ENCODE results near the gene RPL18.

RPL18 gene

DNA sequence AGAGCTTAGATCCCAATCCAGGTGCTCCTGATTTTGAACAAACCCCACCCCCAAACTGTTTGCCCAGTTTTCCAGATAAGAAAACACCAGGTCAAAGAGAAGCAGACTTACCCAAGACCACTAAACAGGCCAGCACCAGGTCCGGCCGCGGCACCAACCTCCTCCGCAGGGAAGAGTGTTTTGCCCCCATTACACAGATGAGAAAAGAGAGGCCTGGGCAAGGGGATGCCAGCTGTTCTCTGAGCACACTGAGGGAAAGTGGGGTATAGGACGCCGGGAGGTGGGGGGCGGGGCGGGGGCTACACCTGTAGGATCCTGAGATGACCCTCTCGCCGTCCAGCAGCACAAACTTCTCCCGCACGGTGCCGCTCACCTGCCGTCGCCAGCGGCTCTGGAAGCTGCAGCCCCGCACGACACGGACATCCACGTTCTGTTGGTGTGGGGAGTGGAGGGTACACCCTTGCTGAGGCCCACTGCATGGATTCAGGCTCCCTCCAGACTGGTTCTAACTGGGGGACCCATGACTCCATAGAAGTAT is 9.3 kb downstream of the RPL18 start:
- DNase-seq (ENCODE audit: low spot score) = no peak
- in situ Hi-C loops (cut with MboI; ENCODE audit: low pct_unique_long_range_greater_than_20kb, low sequenced_read_pairs, unreplicated experiment) = no loop called here
- TF ChIP-seq, protein P1, sequence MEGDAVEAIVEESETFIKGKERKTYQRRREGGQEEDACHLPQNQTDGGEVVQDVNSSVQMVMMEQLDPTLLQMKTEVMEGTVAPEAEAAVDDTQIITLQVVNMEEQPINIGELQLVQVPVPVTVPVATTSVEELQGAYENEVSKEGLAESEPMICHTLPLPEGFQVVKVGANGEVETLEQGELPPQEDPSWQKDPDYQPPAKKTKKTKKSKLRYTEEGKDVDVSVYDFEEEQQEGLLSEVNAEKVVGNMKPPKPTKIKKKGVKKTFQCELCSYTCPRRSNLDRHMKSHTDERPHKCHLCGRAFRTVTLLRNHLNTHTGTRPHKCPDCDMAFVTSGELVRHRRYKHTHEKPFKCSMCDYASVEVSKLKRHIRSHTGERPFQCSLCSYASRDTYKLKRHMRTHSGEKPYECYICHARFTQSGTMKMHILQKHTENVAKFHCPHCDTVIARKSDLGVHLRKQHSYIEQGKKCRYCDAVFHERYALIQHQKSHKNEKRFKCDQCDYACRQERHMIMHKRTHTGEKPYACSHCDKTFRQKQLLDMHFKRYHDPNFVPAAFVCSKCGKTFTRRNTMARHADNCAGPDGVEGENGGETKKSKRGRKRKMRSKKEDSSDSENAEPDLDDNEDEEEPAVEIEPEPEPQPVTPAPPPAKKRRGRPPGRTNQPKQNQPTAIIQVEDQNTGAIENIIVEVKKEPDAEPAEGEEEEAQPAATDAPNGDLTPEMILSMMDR (IDR thresholded peaks at IDR 0.05; ENCODE audit: extremely low read depth, insufficient read depth, missing control alignments) = no peak

DNA sequence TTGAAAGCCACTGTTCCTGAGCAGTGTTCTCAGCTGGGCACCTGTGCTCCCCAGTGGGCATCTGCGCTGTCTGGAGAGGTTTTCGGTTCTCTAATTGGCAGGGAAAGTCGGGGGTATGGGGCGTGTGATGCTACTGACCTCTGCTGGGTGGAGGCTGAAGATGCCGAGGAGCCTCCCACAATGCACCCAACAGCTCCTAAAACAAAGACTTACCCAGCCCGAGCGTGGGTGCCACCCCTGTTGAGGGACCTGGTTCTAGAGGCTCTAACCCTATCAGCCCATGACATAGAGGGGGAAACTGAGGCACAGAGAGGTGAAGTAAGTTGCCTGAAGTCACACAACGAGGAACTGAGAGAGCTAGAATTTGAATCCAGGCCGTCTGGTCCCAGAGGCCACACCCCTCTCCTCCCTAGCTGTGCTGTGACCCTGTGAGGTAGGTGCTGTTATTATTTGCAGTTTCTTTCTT is 10.1 kb downstream of the RPL18 start:
- TF ChIP-seq, protein P1 (IDR thresholded peaks at IDR 0.05; ENCODE audit: extremely low read depth, insufficient read depth, missing control alignments) = peak; percentile 76
- peak; percentile 84 for DNase-seq (ENCODE audit: low spot score)
- in situ Hi-C loops (cut with MboI; ENCODE audit: low pct_unique_long_range_greater_than_20kb, low sequenced_read_pairs, unreplicated experiment) = no loop called here

GRCh38 chr19:48607359-48607755 is 11.6 kb downstream of the RPL18 start:
- in situ Hi-C loops (cut with MboI; ENCODE audit: low pct_unique_long_range_greater_than_20kb, low sequenced_read_pairs, unreplicated experiment) = no loop called here
- no peak for DNase-seq (ENCODE audit: low spot score)
- TF ChIP-seq, protein P1 (IDR thresholded peaks at IDR 0.05; ENCODE audit: extremely low read depth, insufficient read depth, missing control alignments) = no peak

DNA sequence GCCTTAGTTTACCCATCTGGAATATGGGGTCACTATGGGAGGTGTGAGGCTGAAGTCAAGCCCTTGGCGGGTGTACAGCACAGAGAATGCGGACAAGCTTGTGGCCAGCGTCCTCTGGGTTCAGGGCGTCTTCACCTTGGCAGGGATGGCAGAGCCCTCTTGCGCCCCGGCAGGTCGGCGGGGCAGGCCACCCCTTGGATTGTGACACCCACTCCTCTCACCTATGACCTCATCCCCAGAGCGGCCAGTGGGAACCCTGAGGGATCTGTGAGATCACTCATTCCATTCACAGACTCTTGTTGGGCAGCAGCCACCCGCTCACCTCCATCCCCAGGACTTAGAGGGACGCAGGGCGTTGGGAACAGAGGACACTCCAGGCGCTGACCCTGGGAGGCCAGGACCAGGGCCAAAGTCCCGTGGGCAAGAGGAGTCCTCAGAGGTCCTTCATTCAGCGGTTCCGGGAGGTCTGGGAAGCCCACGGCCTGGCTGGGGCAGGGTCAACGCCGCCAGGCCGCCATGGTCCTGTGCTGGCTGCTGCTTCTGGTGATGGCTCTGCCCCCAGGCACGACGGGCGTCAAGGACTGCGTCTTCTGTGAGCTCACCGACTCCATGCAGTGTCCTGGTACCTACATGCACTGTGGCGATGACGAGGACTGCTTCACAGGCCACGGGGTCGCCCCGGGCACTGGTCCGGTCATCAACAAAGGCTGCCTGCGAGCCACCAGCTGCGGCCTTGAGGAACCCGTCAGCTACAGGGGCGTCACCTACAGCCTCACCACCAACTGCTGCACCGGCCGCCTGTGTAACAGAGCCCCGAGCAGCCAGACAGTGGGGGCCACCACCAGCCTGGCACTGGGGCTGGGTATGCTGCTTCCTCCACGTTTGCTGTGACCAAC is 12.3 kb downstream of the RPL18 start, which contains the start of gene SPACA4:
SPACA4 (plus strand) TSS at position 280 of the 896 bp plus-strand sequence; CDS start at position 517, 237 bp downstream.
- no peak for DNase-seq (ENCODE audit: low spot score)
- TF ChIP-seq, protein P1 (IDR thresholded peaks at IDR 0.05; ENCODE audit: extremely low read depth, insufficient read depth, missing control alignments) = no peak
- in situ Hi-C loops (cut with MboI; ENCODE audit: low pct_unique_long_range_greater_than_20kb, low sequenced_read_pairs, unreplicated experiment) = no loop called here

DNA sequence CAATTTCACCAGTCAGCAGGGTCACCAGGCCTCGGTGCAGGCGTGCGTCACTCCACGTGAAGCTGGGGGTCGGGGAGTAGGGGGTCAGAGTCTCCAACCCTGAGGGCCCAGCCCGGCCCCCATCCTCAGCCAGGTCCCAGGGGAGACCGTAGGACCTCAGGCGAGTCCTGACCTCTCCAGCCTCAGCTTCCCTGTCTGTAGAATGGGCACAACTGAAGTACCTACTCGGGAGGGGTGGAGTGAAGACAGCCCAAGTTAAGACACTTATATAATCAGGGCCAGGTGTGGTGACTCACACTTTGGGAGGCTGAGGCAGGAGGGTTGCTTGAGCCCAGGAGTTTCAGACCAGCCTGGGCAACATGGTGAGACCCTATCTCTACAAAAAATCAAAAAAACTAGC is 15.1 kb downstream of the RPL18 start:
- TF ChIP-seq, protein P1 (IDR thresholded peaks at IDR 0.05; ENCODE audit: extremely low read depth, insufficient read depth, missing control alignments) = no peak
- in situ Hi-C loops (cut with MboI; ENCODE audit: low pct_unique_long_range_greater_than_20kb, low sequenced_read_pairs, unreplicated experiment) = no loop called here
- DNase-seq (ENCODE audit: low spot score) = no peak

DNA sequence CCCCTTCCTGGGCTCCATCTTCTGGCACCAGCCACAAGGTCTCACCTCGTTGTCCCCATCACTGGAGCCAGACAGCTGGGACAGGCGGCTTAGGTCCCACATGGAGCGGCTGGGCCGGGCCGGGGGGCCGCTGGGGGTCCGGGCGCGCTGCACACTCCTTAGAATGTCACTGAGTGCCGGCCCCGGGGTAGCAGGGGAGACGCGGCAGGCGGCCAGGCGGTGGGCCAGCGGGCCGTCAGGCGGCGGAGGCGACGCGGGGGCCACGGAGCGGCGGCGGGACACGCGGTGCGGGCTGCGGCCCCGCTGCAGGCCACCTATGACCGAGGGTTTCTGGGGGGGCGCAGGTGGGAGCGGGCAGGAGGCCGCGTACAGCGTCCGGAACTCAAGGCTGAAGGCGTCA is 15.5 kb downstream of the RPL18 start:
- in situ Hi-C loops (cut with MboI; ENCODE audit: low pct_unique_long_range_greater_than_20kb, low sequenced_read_pairs, unreplicated experiment) = no loop called here
- TF ChIP-seq, protein P1 (IDR thresholded peaks at IDR 0.05; ENCODE audit: extremely low read depth, insufficient read depth, missing control alignments) = no peak
- DNase-seq (ENCODE audit: low spot score) = no peak

Measured in GM13977 (cell line).